B cell (primary cell): ENCODE data around the gene GAP43. TPM values are rescaled to one million over a fixed set of nuclear protein-coding genes. Genes with fewer than 3 reads are reported as not detected.

ENCODE experiments used
- ATAC-seq: fragments of 200-7000 bp; cut with Tn5 transposase; one replicate; pipeline ENCODE4 v1.10.0; 2021; ENCODE audit warnings: low read depth, mild to moderate bottlenecking, moderate number of reproducible peaks, moderate library complexity
- CTCF ChIA-PET: fragments of 350-600 bp; sonication (Branson Sonifier 250); formaldehyde crosslinking; loops from one replicate; lab custom pipeline; 2021; ENCODE audit warnings: antibody characterized with exemption, inconsistent platforms; lab: Charles Lee
- POLR2A ChIA-PET: fragments of 350-600 bp; sonication (Branson Sonifier 250); formaldehyde crosslinking; loops from one replicate; lab custom pipeline; 2021; ENCODE audit warnings: antibody characterized with exemption; lab: Charles Lee
- DNase-seq: peaks from one replicate; pipeline ENCODE4 v3.0.0; 2013
- H2AFZ ChIP-seq: 2 replicates; pipeline ENCODE4 v1.6.1; 2012; ENCODE audit warnings: mild to moderate bottlenecking, low read depth, low read length; ENCODE audit not compliant: insufficient read depth, poor library complexity, severe bottlenecking
- H3K27ac ChIP-seq, 2 donors: 1 replicate in 1 of 2; 2 replicates in 1 of 2; pipeline ENCODE4 v1.5.1; 2012 to 2013; ENCODE audit warnings: low read length in 2 of 2, mild to moderate bottlenecking in 2 of 2, moderate library complexity in 1 of 2
- H3K27me3 ChIP-seq, 4 experiments: fragments of 200-600 bp in 1 of 4; sonication (generic) in 1 of 4; replicated peaks in 1 of 4; 1 replicate in 2 of 4; 2 replicates in 2 of 4; pipeline versions ENCODE4 v1.6.1 to v1.7.0; 2013 to 2016; ENCODE audit warnings: low read length in 3 of 4, mild to moderate bottlenecking in 2 of 4, mixed read lengths in 1 of 4, moderate library complexity in 1 of 4; ENCODE audit not compliant: insufficient read depth in 4 of 4, control insufficient read depth in 3 of 4; ENCODE audit errors: control extremely low read depth in 1 of 4
- H3K36me3 ChIP-seq, 2 experiments: replicated peaks in 1 of 2; 1 replicate in 1 of 2; 2 replicates in 1 of 2; pipeline versions ENCODE4 v1.6.1 to v1.7.1; 2013; ENCODE audit warnings: low read length in 1 of 2; ENCODE audit not compliant: insufficient read depth in 2 of 2, control insufficient read depth in 1 of 2; ENCODE audit errors: control extremely low read depth in 1 of 2, extremely low read depth in 1 of 2
- H3K4me1 ChIP-seq, 2 donors: fragments of 200-600 bp in 1 of 2; sonication (generic) in 1 of 2; 1 replicate in 1 of 2; 2 replicates in 1 of 2; pipeline versions ENCODE4 v1.5.1 to v1.6.1; 2013 to 2017; ENCODE audit warnings: low read length in 2 of 2; ENCODE audit not compliant: control insufficient read depth in 2 of 2, insufficient read depth in 2 of 2
- H3K4me2 ChIP-seq: replicated peaks from 2 replicates; pipeline ENCODE3; 2012; ENCODE audit warnings: mild to moderate bottlenecking, low read depth, low read length; ENCODE audit not compliant: poor library complexity, severe bottlenecking
- H3K4me3 ChIP-seq, 5 experiments: fragments of 200-600 bp in 1 of 5; sonication (generic) in 1 of 5; 1 replicate in 3 of 5; 2 replicates in 2 of 5; pipeline versions ENCODE4 v1.5.1 to v1.7.0; 2011 to 2016; ENCODE audit warnings: low read length in 4 of 5, mild to moderate bottlenecking in 4 of 5, low read depth in 2 of 5, control low read depth in 1 of 5, moderate library complexity in 1 of 5; ENCODE audit not compliant: insufficient read depth in 1 of 5; ENCODE audit errors: control extremely low read depth in 1 of 5, extremely low read depth in 1 of 5
- H3K79me2 ChIP-seq: fragments of 200-600 bp; sonication (generic); one replicate; pipeline ENCODE4 v1.6.0; 2016; ENCODE audit warnings: low read length; ENCODE audit not compliant: control insufficient read depth, insufficient read depth
- H3K9ac ChIP-seq: fragments of 200-600 bp; sonication (generic); 2 replicates; pipeline ENCODE4 v1.6.1; 2017; ENCODE audit warnings: mild to moderate bottlenecking, low read length, moderate library complexity
- H3K9me3 ChIP-seq, 3 donors: one replicate each; pipeline versions ENCODE4 v1.6.1 to v1.7.1; 2013; ENCODE audit warnings: low read length in 2 of 3; ENCODE audit not compliant: control insufficient read depth in 2 of 3, insufficient read depth in 1 of 3; ENCODE audit errors: control extremely low read depth in 1 of 3
- H4K20me1 ChIP-seq: 2 replicates; pipeline ENCODE4 v1.6.0; 2012; ENCODE audit warnings: mild to moderate bottlenecking, low read length; ENCODE audit not compliant: insufficient read depth, control insufficient read depth, poor library complexity, severe bottlenecking
- H3K27ac Mint-ChIP-seq: one replicate; pipeline ENCODE4 v1.8.0; 2021; ENCODE audit warnings: mixed read lengths
- H3K27me3 Mint-ChIP-seq: one replicate; pipeline ENCODE4 v1.8.0; 2021; ENCODE audit warnings: mixed read lengths
- H3K4me1 Mint-ChIP-seq: one replicate; pipeline ENCODE4 v1.8.0; 2021; ENCODE audit warnings: mixed read lengths
- H3K4me3 Mint-ChIP-seq: one replicate; pipeline ENCODE4 v1.8.0; 2021; ENCODE audit warnings: mixed read lengths
- H3K9me3 Mint-ChIP-seq: one replicate; pipeline ENCODE4 v1.8.0; 2022; ENCODE audit warnings: mixed read lengths; ENCODE audit not compliant: insufficient read depth
- EZH2 ChIP-seq: IDR thresholded peaks from 2 replicates; pipeline ENCODE4 v1.6.1; 2012; ENCODE audit warnings: borderline replicate concordance, low read depth, mild to moderate bottlenecking, moderate library complexity, low read length; ENCODE audit not compliant: insufficient read depth, poor library complexity, severe bottlenecking
- WGBS: methylation state at CpG from one replicate; pipeline ENCODE4 v1.1.5; 2013; ENCODE audit warnings: missing lambda C conversion rate; ENCODE audit not compliant: insufficient coverage; 5-methylcytosine and 5-hydroxymethylcytosine counted together
- intact Hi-C: fragments of 100-400 bp; cut with micrococcal nuclease; formaldehyde crosslinking; loops from one replicate; pipeline ENCODE4 v1.10.0; 2022
- polyA plus RNA-seq: library from polyadenylated mRNA; depleted of rRNA; stranded (reverse); fragments of >200 nt; gene quantifications from 2 replicates; pipeline ENCODE4 v1.2.3, GENCODE V29; 2012
- total RNA-seq, 2 donors: library from RNA; stranded (reverse); fragments of 120-200 nt in 1 of 2; gene quantifications; 1 replicate in 1 of 2; 2 replicates in 1 of 2; pipeline versions ENCODE4 v1.2.3 to v1.2.4, GENCODE V29; 2013 to 2022
- TF ChIP-seq, protein P1 (sequence below): fragments of 200-600 bp; IDR thresholded peaks from one replicate; pipeline ENCODE4 v1.8.0; 2022; ENCODE audit warnings: antibody characterized with exemption, mild to moderate bottlenecking

GAP43 gene
- total and polyA plus RNA-seq, 2 donors (not counting 1 experiment from before 2014, with no cell fraction given) = 0.04 TPM; not detected in 1

DNA sequence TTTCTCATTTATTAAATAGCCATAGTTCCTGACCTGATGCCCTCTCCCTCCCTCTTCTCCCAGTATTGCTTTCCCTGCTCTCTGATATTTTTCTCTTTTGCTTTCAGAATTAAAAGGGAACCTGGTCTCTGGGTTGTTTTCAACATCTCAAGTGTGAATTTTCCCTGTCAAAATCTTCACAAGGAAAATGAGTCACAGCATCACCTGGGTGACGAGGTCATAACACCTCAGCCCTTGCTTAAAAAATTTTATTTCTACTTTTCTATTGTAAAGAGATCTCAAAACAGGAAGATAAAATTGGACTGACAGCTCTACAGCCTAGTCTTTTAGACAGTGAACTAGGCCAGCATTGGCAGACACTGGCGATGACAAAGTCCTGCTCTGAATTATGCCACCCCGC, 40.1 kb downstream of the GAP43 start:
- H3K4me1 Mint-ChIP-seq = peaks cover 22% of the 10 kb centered on the region
- TF ChIP-seq, protein P1, sequence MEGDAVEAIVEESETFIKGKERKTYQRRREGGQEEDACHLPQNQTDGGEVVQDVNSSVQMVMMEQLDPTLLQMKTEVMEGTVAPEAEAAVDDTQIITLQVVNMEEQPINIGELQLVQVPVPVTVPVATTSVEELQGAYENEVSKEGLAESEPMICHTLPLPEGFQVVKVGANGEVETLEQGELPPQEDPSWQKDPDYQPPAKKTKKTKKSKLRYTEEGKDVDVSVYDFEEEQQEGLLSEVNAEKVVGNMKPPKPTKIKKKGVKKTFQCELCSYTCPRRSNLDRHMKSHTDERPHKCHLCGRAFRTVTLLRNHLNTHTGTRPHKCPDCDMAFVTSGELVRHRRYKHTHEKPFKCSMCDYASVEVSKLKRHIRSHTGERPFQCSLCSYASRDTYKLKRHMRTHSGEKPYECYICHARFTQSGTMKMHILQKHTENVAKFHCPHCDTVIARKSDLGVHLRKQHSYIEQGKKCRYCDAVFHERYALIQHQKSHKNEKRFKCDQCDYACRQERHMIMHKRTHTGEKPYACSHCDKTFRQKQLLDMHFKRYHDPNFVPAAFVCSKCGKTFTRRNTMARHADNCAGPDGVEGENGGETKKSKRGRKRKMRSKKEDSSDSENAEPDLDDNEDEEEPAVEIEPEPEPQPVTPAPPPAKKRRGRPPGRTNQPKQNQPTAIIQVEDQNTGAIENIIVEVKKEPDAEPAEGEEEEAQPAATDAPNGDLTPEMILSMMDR = no peak
- no peak for TF ChIP-seq EZH2
- no peak overlapping the region for H3K4me3 Mint-ChIP-seq
- Histone ChIP-seq H3K4me2 (no peak overlapping the region), H3K79me2 (no peaks in the 10 kb centered on the region), H3K27ac (no peak overlapping the region), H4K20me1 (no peaks in the 10 kb centered on the region), H3K9me3 (no peaks in the 10 kb centered on the region), H3K27me3 (no peaks in the 10 kb centered on the region), H3K36me3 (no peaks in the 10 kb centered on the region), H2AFZ (no peak overlapping the region), H3K4me1 (peaks cover 8 to 18% of the 10 kb centered on the region in 2 donors), H3K4me3 (no peak overlapping the region), H3K9ac (no peak overlapping the region)
- intact Hi-C loops = no loop called here
- ChIA-PET CTCF (no interaction called here), POLR2A (no interaction called here)
- DNase-seq (no peak), ATAC-seq (no peak)
- no peak overlapping the region for H3K27ac Mint-ChIP-seq
- WGBS = 92% methylated on average over 2 of the region's 3 CpGs
- no peaks in the 10 kb centered on the region for H3K9me3 Mint-ChIP-seq
- H3K27me3 Mint-ChIP-seq = no peaks in the 10 kb centered on the region

DNA sequence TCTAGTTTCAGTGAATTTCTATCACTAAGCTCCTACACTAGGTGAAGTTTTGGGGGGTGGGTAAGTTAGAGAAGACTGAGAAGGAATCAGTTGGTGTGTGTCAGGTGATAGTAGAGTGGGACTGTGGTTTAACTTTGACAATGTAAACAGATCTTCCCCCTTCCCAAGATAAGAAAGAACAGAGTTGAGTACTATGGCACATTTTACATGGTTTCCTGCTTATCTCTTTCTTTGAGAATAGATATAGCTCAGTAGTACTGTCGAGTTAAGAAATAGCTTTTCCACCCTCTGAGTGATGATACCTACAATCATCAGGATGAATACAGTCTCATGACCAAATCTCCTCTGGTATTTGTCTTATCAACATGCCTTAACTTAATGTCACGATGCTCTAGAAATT, 42.8 kb downstream of the GAP43 start:
- no CpG with 5 or more reads among the region's 2 CpGs for WGBS
- Histone ChIP-seq H3K4me3 (no peak overlapping the region), H3K27ac (no peak overlapping the region), H3K9me3 (no peaks in the 10 kb centered on the region), H4K20me1 (no peaks in the 10 kb centered on the region), H3K4me1 (peaks cover 0 to 1% of the 10 kb centered on the region in 2 donors), H3K36me3 (no peaks in the 10 kb centered on the region), H3K27me3 (no peaks in the 10 kb centered on the region), H3K4me2 (no peak overlapping the region), H3K79me2 (no peaks in the 10 kb centered on the region), H2AFZ (no peak overlapping the region), H3K9ac (no peak overlapping the region)
- H3K4me3 Mint-ChIP-seq = no peak overlapping the region
- intact Hi-C loops = no loop called here
- H3K27ac Mint-ChIP-seq = no peak overlapping the region
- no peaks in the 10 kb centered on the region for H3K27me3 Mint-ChIP-seq
- peaks cover 1% of the 10 kb centered on the region for H3K4me1 Mint-ChIP-seq
- ATAC-seq (no peak), DNase-seq (no peak)
- POLR2A ChIA-PET = no interaction called here
- TF ChIP-seq, protein P1 = no peak
- no peak for TF ChIP-seq EZH2
- CTCF ChIA-PET = interaction anchor here (0.9 kb wide), 1 partner anchor 26 kb away, joined by 3 read pairs; no protein-coding TSS in a partner anchor
- no peaks in the 10 kb centered on the region for H3K9me3 Mint-ChIP-seq
